Measurements from ENCODE around the gene ENOX2.

The ENOX2 gene

GRCh38 chrX:130702867-130703707, 199.9 kb downstream of the ENOX2 start:
- FAIRE-seq: no peak
- DNase-seq (ENCODE audit: insufficient read length, low spot score): no peak

GRCh38 chrX:130700629-130701028, 202.4 kb downstream of the ENOX2 start:
- DNase-seq (ENCODE audit: insufficient read length, low spot score) (no peak), FAIRE-seq (no peak)
- TF ChIP-seq SPI1 (IDR thresholded peaks at IDR 0.05; ENCODE audit: low read depth, low read length) (no peak), POLR2AphosphoS5 (IDR thresholded peaks at IDR 0.05; ENCODE audit: low read depth, low read length) (no peak), TAF1 (IDR thresholded peaks at IDR 0.05; ENCODE audit: low read depth, low read length) (no peak), POLR2A (IDR thresholded peaks at IDR 0.05; ENCODE audit: low read depth, low read length) (no peak), POU2F2 (IDR thresholded peaks at IDR 0.05; ENCODE audit: low read depth, low read length) (no peak), PAX5 (IDR thresholded peaks at IDR 0.05; ENCODE audit: insufficient read depth, low read length, severe bottlenecking) (no peak)

More at GRCh38 chrX:130702867-130703707, 199.9 kb downstream of the ENOX2 start:
- TF ChIP-seq POLR2AphosphoS5 (IDR thresholded peaks at IDR 0.05; ENCODE audit: low read depth, low read length) (no peak), SPI1 (IDR thresholded peaks at IDR 0.05; ENCODE audit: low read depth, low read length) (no peak), POU2F2 (IDR thresholded peaks at IDR 0.05; ENCODE audit: low read depth, low read length) (no peak), PAX5 (IDR thresholded peaks at IDR 0.05; ENCODE audit: insufficient read depth, low read length, severe bottlenecking) (no peak), POLR2A (IDR thresholded peaks at IDR 0.05; ENCODE audit: low read depth, low read length) (no peak), TAF1 (IDR thresholded peaks at IDR 0.05; ENCODE audit: low read depth, low read length) (no peak)

- TF ChIP-seq TAF1 (IDR thresholded peaks at IDR 0.05; ENCODE audit: low read depth, low read length) (no peak), POLR2A (IDR thresholded peaks at IDR 0.05; ENCODE audit: low read depth, low read length) (no peak), PAX5 (IDR thresholded peaks at IDR 0.05; ENCODE audit: insufficient read depth, low read length, severe bottlenecking) (no peak), POLR2AphosphoS5 (IDR thresholded peaks at IDR 0.05; ENCODE audit: low read depth, low read length) (no peak), SPI1 (IDR thresholded peaks at IDR 0.05; ENCODE audit: low read depth, low read length) (no peak)
- FAIRE-seq (no peak), DNase-seq (ENCODE audit: insufficient read length, low spot score) (no peak)
These were observed 203.4 kb downstream of the ENOX2 start for GRCh38 chrX:130699618-130700017.

- no peak for DNase-seq (ENCODE audit: insufficient read length, low spot score)
- no peak for FAIRE-seq
These were observed 206.5 kb downstream of the ENOX2 start for GRCh38 chrX:130696542-130696941.

GRCh38 chrX:130695931-130696330, 207.1 kb downstream of the ENOX2 start:
- no peak for DNase-seq (ENCODE audit: insufficient read length, low spot score)
- FAIRE-seq: no peak
- no peak for TF ChIP-seq POU2F2 (IDR thresholded peaks at IDR 0.05; ENCODE audit: low read depth, low read length)
- no peak for TF ChIP-seq SPI1 (IDR thresholded peaks at IDR 0.05; ENCODE audit: low read depth, low read length)
- TF ChIP-seq TAF1 (IDR thresholded peaks at IDR 0.05; ENCODE audit: low read depth, low read length): no peak

More at GRCh38 chrX:130696542-130696941, 206.5 kb downstream of the ENOX2 start:
- TF ChIP-seq POLR2AphosphoS5 (IDR thresholded peaks at IDR 0.05; ENCODE audit: low read depth, low read length): no peak
- no peak for TF ChIP-seq PAX5 (IDR thresholded peaks at IDR 0.05; ENCODE audit: insufficient read depth, low read length, severe bottlenecking)
- TF ChIP-seq POLR2A (IDR thresholded peaks at IDR 0.05; ENCODE audit: low read depth, low read length): no peak
- TF ChIP-seq POU2F2 (IDR thresholded peaks at IDR 0.05; ENCODE audit: low read depth, low read length): no peak
- no peak for TF ChIP-seq SPI1 (IDR thresholded peaks at IDR 0.05; ENCODE audit: low read depth, low read length)
- TF ChIP-seq TAF1 (IDR thresholded peaks at IDR 0.05; ENCODE audit: low read depth, low read length): no peak

GRCh38 chrX:130694983-130695382, 208.0 kb downstream of the ENOX2 start:
- FAIRE-seq: no peak
- DNase-seq (ENCODE audit: insufficient read length, low spot score): no peak
- no peak for TF ChIP-seq TAF1 (IDR thresholded peaks at IDR 0.05; ENCODE audit: low read depth, low read length)
- no peak for TF ChIP-seq POLR2A (IDR thresholded peaks at IDR 0.05; ENCODE audit: low read depth, low read length)
- no peak for TF ChIP-seq SPI1 (IDR thresholded peaks at IDR 0.05; ENCODE audit: low read depth, low read length)
- TF ChIP-seq PAX5 (IDR thresholded peaks at IDR 0.05; ENCODE audit: insufficient read depth, low read length, severe bottlenecking): no peak

GRCh38 chrX:130691576-130691975, 211.4 kb downstream of the ENOX2 start:
- TF ChIP-seq PAX5 (IDR thresholded peaks at IDR 0.05; ENCODE audit: insufficient read depth, low read length, severe bottlenecking) (no peak), SPI1 (IDR thresholded peaks at IDR 0.05; ENCODE audit: low read depth, low read length) (no peak), TAF1 (IDR thresholded peaks at IDR 0.05; ENCODE audit: low read depth, low read length) (no peak), POU2F2 (IDR thresholded peaks at IDR 0.05; ENCODE audit: low read depth, low read length) (no peak), POLR2A (IDR thresholded peaks at IDR 0.05; ENCODE audit: low read depth, low read length) (no peak), POLR2AphosphoS5 (IDR thresholded peaks at IDR 0.05; ENCODE audit: low read depth, low read length) (no peak)
- no peak for DNase-seq (ENCODE audit: insufficient read length, low spot score)
- no peak for FAIRE-seq

- TF ChIP-seq POU2F2 (IDR thresholded peaks at IDR 0.05; ENCODE audit: low read depth, low read length) (no peak), PAX5 (IDR thresholded peaks at IDR 0.05; ENCODE audit: insufficient read depth, low read length, severe bottlenecking) (no peak), POLR2AphosphoS5 (IDR thresholded peaks at IDR 0.05; ENCODE audit: low read depth, low read length) (no peak), POLR2A (IDR thresholded peaks at IDR 0.05; ENCODE audit: low read depth, low read length) (no peak), SPI1 (IDR thresholded peaks at IDR 0.05; ENCODE audit: low read depth, low read length) (no peak), TAF1 (IDR thresholded peaks at IDR 0.05; ENCODE audit: low read depth, low read length) (no peak)
- DNase-seq (ENCODE audit: insufficient read length, low spot score): no peak
- FAIRE-seq: no peak
These were observed 214.6 kb downstream of the ENOX2 start for GRCh38 chrX:130688360-130688759.

- DNase-seq (ENCODE audit: insufficient read length, low spot score): no peak
- TF ChIP-seq POU2F2 (IDR thresholded peaks at IDR 0.05; ENCODE audit: low read depth, low read length) (no peak), POLR2AphosphoS5 (IDR thresholded peaks at IDR 0.05; ENCODE audit: low read depth, low read length) (no peak), TAF1 (IDR thresholded peaks at IDR 0.05; ENCODE audit: low read depth, low read length) (no peak), SPI1 (IDR thresholded peaks at IDR 0.05; ENCODE audit: low read depth, low read length) (no peak), PAX5 (IDR thresholded peaks at IDR 0.05; ENCODE audit: insufficient read depth, low read length, severe bottlenecking) (no peak), POLR2A (IDR thresholded peaks at IDR 0.05; ENCODE audit: low read depth, low read length) (no peak)
- no peak for FAIRE-seq
These were observed 220.0 kb downstream of the ENOX2 start for GRCh38 chrX:130682990-130683389.
